Fibroblast of villous mesenchyme (primary cell): Measurements from ENCODE around the gene XRCC4. TPM values are rescaled to one million over a fixed set of nuclear protein-coding genes. Genes with fewer than 3 reads are reported as not detected.
A peak's percentile ranks its signal among the peaks of the same experiment; 100 is the strongest.

ENCODE experiments used
- DNase-seq: peaks from one replicate; pipeline ENCODE4 v3.0.0-alpha.2; 2010; ENCODE audit warnings: low read depth
- H3K4me3 ChIP-seq: 2 replicates; pipeline ENCODE4 v1.5.1; 2011; ENCODE audit warnings: low read depth, mild to moderate bottlenecking, low read length
- CTCF ChIP-seq: IDR thresholded peaks from 2 replicates; pipeline ENCODE4 v1.5.1; 2012; ENCODE audit warnings: low read depth, mild to moderate bottlenecking, low read length; ENCODE audit not compliant: insufficient read depth
- total RNA-seq: library from RNA; depleted of rRNA; stranded (reverse); fragments of >200 nt; gene quantifications from 2 replicates; pipeline ENCODE4 v1.2.3, GENCODE V29; 2012

Gene XRCC4
- total RNA-seq, 1 donor = 13.0 TPM

GRCh38 chr5:83036991-83037575 lies 40.3 kb upstream of the XRCC4 start:
- TF ChIP-seq CTCF = no peak
- no peak for DNase-seq
- no peak overlapping the region for H3K4me3 ChIP-seq

GRCh38 chr5:83038924-83039323 lies 38.4 kb upstream of the XRCC4 start:
- no peak overlapping the region for H3K4me3 ChIP-seq
- DNase-seq = no peak
- no peak for TF ChIP-seq CTCF

GRCh38 chr5:83042507-83042906 lies 34.8 kb upstream of the XRCC4 start:
- no peak for DNase-seq
- no peak overlapping the region for H3K4me3 ChIP-seq
- no peak for TF ChIP-seq CTCF

GRCh38 chr5:83044926-83045325 lies 32.4 kb upstream of the XRCC4 start:
- no peak for TF ChIP-seq CTCF
- peak; percentile 55 for DNase-seq

GRCh38 chr5:83048277-83048676 lies 29.1 kb upstream of the XRCC4 start:
- no peak overlapping the region for H3K4me3 ChIP-seq
- no peak for DNase-seq
- no peak for TF ChIP-seq CTCF

More at GRCh38 chr5:83044926-83045325, 32.4 kb upstream of the XRCC4 start:
- no peak overlapping the region for H3K4me3 ChIP-seq

GRCh38 chr5:83048811-83049210 lies 28.5 kb upstream of the XRCC4 start:
- DNase-seq = no peak
- H3K4me3 ChIP-seq = no peak overlapping the region
- TF ChIP-seq CTCF = no peak

- DNase-seq = no peak
- no peak for TF ChIP-seq CTCF
- no peak overlapping the region for H3K4me3 ChIP-seq
These were observed 27.9 kb upstream of the XRCC4 start for GRCh38 chr5:83049370-83049885.
